Loucy (cell line): ENCODE data around the gene BBS4.

ENCODE experiments used
- H2AFZ ChIP-seq: fragments of 200-600 bp; sonication (generic); 2 replicates; pipeline ENCODE4 v1.6.0; 2016; ENCODE audit warnings: antibody characterized with exemption, mild to moderate bottlenecking, low read length, moderate library complexity
- H3F3A ChIP-seq: fragments of 200-600 bp; 2 replicates; pipeline ENCODE4 v1.6.0; 2016; ENCODE audit warnings: antibody characterized with exemption, low read depth, mild to moderate bottlenecking
- H3K27me3 ChIP-seq: fragments of 200-600 bp; sonication (generic); 2 replicates; pipeline ENCODE4 v1.6.1; 2014; ENCODE audit warnings: low read length, mild to moderate bottlenecking; ENCODE audit not compliant: insufficient read depth, poor library complexity, severe bottlenecking
- H3K36me3 ChIP-seq: fragments of 200-600 bp; sonication (generic); 2 replicates; pipeline ENCODE4 v1.6.1; 2016; ENCODE audit warnings: low read length; ENCODE audit not compliant: insufficient read depth
- H3K4me1 ChIP-seq: fragments of 200-600 bp; sonication (generic); 2 replicates; pipeline ENCODE4 v1.5.1; 2014; ENCODE audit warnings: low read length, mild to moderate bottlenecking; ENCODE audit not compliant: insufficient read depth, poor library complexity, severe bottlenecking
- H3K4me2 ChIP-seq: fragments of 200-600 bp; sonication (generic); 2 replicates; pipeline ENCODE4 v1.6.0; 2014; ENCODE audit warnings: antibody characterized with exemption, low read length, low read depth, mild to moderate bottlenecking; ENCODE audit not compliant: poor library complexity, severe bottlenecking
- H3K4me3 ChIP-seq: fragments of 200-600 bp; sonication (generic); 2 replicates; pipeline ENCODE4 v1.5.1; 2014; ENCODE audit warnings: low read length, mild to moderate bottlenecking, mixed read lengths; ENCODE audit not compliant: poor library complexity, severe bottlenecking
- H3K79me2 ChIP-seq: fragments of 200-600 bp; sonication (generic); 2 replicates; pipeline ENCODE4 v1.6.1; 2014; ENCODE audit warnings: low read length; ENCODE audit not compliant: insufficient read depth
- H3K9ac ChIP-seq: fragments of 200-600 bp; sonication (generic); 2 replicates; pipeline ENCODE4 v1.6.0; 2014; ENCODE audit warnings: mild to moderate bottlenecking, low read depth, low read length, moderate library complexity; ENCODE audit not compliant: poor library complexity, severe bottlenecking
- H3K9me2 ChIP-seq: fragments of 200-600 bp; sonication (generic); replicated peaks from 2 replicates; pipeline ENCODE4 v1.6.1; 2016; ENCODE audit warnings: low read depth, low read length, mixed read lengths
- H3K9me3 ChIP-seq: fragments of 200-600 bp; sonication (generic); 2 replicates; pipeline ENCODE4 v1.6.1; 2014; ENCODE audit warnings: mild to moderate bottlenecking, antibody characterized with exemption, low read length, low read depth; ENCODE audit not compliant: insufficient read depth
- H4K20me1 ChIP-seq: fragments of 200-600 bp; sonication (generic); 2 replicates; pipeline ENCODE4 v1.6.0; 2014; ENCODE audit warnings: antibody characterized with exemption, low read length, mild to moderate bottlenecking; ENCODE audit not compliant: insufficient read depth, poor library complexity, severe bottlenecking
- CTCF ChIP-seq: fragments of 200-600 bp; sonication (generic); conservative IDR thresholded peaks from 2 replicates; pipeline ENCODE4 v1.5.1; 2014; ENCODE audit warnings: mild to moderate bottlenecking, antibody characterized with exemption, low read length
- EZH2phosphoT487 ChIP-seq: fragments of 200-600 bp; IDR thresholded peaks from 2 replicates; pipeline ENCODE4 v1.6.1; 2018; ENCODE audit warnings: antibody characterized with exemption, mild to moderate bottlenecking, moderate library complexity, borderline replicate concordance

Gene BBS4

GRCh38 chr15:72760590-72761260 is 74.7 kb downstream of the BBS4 start:
- H3K4me2 ChIP-seq = no peak overlapping the region
- H3K9me2 ChIP-seq = no peaks in the 10 kb centered on the region
- no peaks in the 10 kb centered on the region for H3F3A ChIP-seq
- no peak for TF ChIP-seq CTCF
- no peak for TF ChIP-seq EZH2phosphoT487
- H3K4me1 ChIP-seq = no peaks in the 10 kb centered on the region
- H3K79me2 ChIP-seq = 0 out of 2 replicates have a peak, but pooled peaks cover 6% of the 10 kb centered on the region
- H3K36me3 ChIP-seq = peaks cover 67% of the 10 kb centered on the region; the same call in 1 of the 2 replicates
- H3K27me3 ChIP-seq = no peaks in the 10 kb centered on the region
- H2AFZ ChIP-seq = no peak overlapping the region
- no peaks in the 10 kb centered on the region for H4K20me1 ChIP-seq
- H3K4me3 ChIP-seq = no peak overlapping the region
- H3K9me3 ChIP-seq = no peaks in the 10 kb centered on the region
- no peak overlapping the region for H3K9ac ChIP-seq

- H3F3A ChIP-seq = no peaks in the 10 kb centered on the region
- H3K79me2 ChIP-seq = peaks cover 16% of the 10 kb centered on the region; the same call in 1 of the 2 replicates
- no peaks in the 10 kb centered on the region for H4K20me1 ChIP-seq
- peaks cover 74% of the 10 kb centered on the region; the same call in 1 of the 2 replicates for H3K36me3 ChIP-seq
- H3K9me3 ChIP-seq = peaks cover 16% of the 10 kb centered on the region; the same call in 1 of the 2 replicates
- H3K4me3 ChIP-seq = no peak overlapping the region
- H3K9ac ChIP-seq = no peak overlapping the region
- no peak overlapping the region for H2AFZ ChIP-seq
- H3K27me3 ChIP-seq = no peaks in the 10 kb centered on the region
- no peak overlapping the region for H3K4me2 ChIP-seq
- no peaks in the 10 kb centered on the region for H3K9me2 ChIP-seq
- no peaks in the 10 kb centered on the region for H3K4me1 ChIP-seq
- TF ChIP-seq CTCF (no peak), EZH2phosphoT487 (no peak)
Measured at GRCh38 chr15:72764656-72765055, 78.6 kb downstream of the BBS4 start.

GRCh38 chr15:72766025-72766424 is 80.0 kb downstream of the BBS4 start:
- Histone ChIP-seq H3K27me3 (no peaks in the 10 kb centered on the region), H3K9ac (no peak overlapping the region), H3K4me2 (no peak overlapping the region), H4K20me1 (no peaks in the 10 kb centered on the region), H3K36me3 (peaks cover 74% of the 10 kb centered on the region; the same call in 1 of the 2 replicates), H3F3A (no peaks in the 10 kb centered on the region), H3K9me3 (peaks cover 16% of the 10 kb centered on the region; the same call in 1 of the 2 replicates), H3K4me3 (no peak overlapping the region), H3K79me2 (peaks cover 16% of the 10 kb centered on the region; the same call in 1 of the 2 replicates), H2AFZ (no peak overlapping the region), H3K4me1 (no peaks in the 10 kb centered on the region), H3K9me2 (no peaks in the 10 kb centered on the region)
- TF ChIP-seq EZH2phosphoT487 = no peak
- no peak for TF ChIP-seq CTCF
